Breast epithelium (tissue), 3 donors: ENCODE results near the gene TOP3B.

ENCODE experiments used
- CTCF ChIP-seq, 3 donors: fragments of 450-650 bp; IDR thresholded peaks; one replicate each; pipeline ENCODE4 v1.5.1; 2016 to 2017; ENCODE audit warnings: antibody characterized with exemption in 3 of 3, mild to moderate bottlenecking in 3 of 3, moderate library complexity in 3 of 3
- POLR2A ChIP-seq: fragments of 450-650 bp; IDR thresholded peaks from one replicate; pipeline ENCODE4 v1.6.1; 2016; ENCODE audit warnings: antibody characterized with exemption, mild to moderate bottlenecking, moderate library complexity
- POLR2AphosphoS5 ChIP-seq, 3 donors: sonication (generic); formaldehyde crosslinking; IDR thresholded peaks; one replicate each; pipeline ENCODE4 v1.6.1; 2017; ENCODE audit warnings: antibody characterized with exemption in 3 of 3

DNA sequence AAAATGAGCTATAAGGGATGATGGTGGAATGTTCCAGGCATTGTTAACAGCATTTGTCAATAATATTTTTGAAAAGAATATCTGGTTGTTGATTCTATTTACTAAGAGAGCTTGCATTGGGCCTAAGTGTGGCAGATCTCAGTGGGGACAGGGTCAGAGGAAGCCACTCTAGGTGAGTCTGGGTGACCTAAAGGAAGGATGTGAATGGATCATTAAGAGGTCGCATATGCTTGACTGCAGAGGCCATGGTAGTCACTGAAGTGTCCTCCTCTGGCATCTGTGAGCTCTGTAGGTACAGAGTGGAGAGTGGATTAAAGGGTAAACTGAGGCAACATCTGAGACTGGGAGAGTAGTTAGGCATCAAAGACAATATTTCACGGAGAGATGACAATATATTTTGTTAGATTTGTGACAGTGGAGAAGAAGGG, 37.9 kb upstream of the TOP3B start:
- TF ChIP-seq POLR2AphosphoS5 (IDR thresholded peaks at IDR 0.05) (no peak), CTCF (IDR thresholded peaks at IDR 0.05) (no peak), POLR2A (no peak)
